NOMO-1 treated with dmso at 0.1 percent for 144 hours (cell line): Measurements from ENCODE around the gene UNC93A.

Source experiments
- DNase-seq: peaks from one replicate; lab custom pipeline; 2025; ENCODE audit not compliant: unreplicated experiment; lab: John Stamatoyannopoulos, UW

The UNC93A gene

GRCh38 chr6:167293088-167293589, 2.0 kb downstream of the UNC93A start:
- no peak for DNase-seq

- no peak for DNase-seq
Observed at GRCh38 chr6:167293590-167294091, 2.5 kb downstream of the UNC93A start.

GRCh38 chr6:167294241-167294640, 3.1 kb downstream of the UNC93A start:
- no peak for DNase-seq

GRCh38 chr6:167294651-167295494, 3.8 kb downstream of the UNC93A start:
- no peak for DNase-seq

GRCh38 chr6:167295495-167296292, 4.6 kb downstream of the UNC93A start:
- DNase-seq = no peak

GRCh38 chr6:167296293-167296690, 5.2 kb downstream of the UNC93A start:
- no peak for DNase-seq

GRCh38 chr6:167296902-167297301, 5.8 kb downstream of the UNC93A start:
- no peak for DNase-seq

GRCh38 chr6:167298127-167298526, 7.0 kb downstream of the UNC93A start:
- DNase-seq = peak; percentile 17

GRCh38 chr6:167299641-167300308, 8.7 kb downstream of the UNC93A start:
- no peak for DNase-seq

- DNase-seq = no peak
Observed at GRCh38 chr6:167300902-167301777, 10.0 kb downstream of the UNC93A start.

GRCh38 chr6:167302074-167302473, 11.0 kb downstream of the UNC93A start:
- DNase-seq = no peak

GRCh38 chr6:167302796-167303195, 11.7 kb downstream of the UNC93A start:
- DNase-seq = no peak

- DNase-seq = no peak
Observed at GRCh38 chr6:167303675-167304625, 12.8 kb downstream of the UNC93A start.

- no peak for DNase-seq
Observed at GRCh38 chr6:167304912-167305311, 13.8 kb downstream of the UNC93A start.

GRCh38 chr6:167305796-167306195, 14.7 kb downstream of the UNC93A start:
- no peak for DNase-seq

- no peak for DNase-seq
Observed at GRCh38 chr6:167306401-167306998, 15.4 kb downstream of the UNC93A start.

- no peak for DNase-seq
Observed at GRCh38 chr6:167307342-167307955, 16.3 kb downstream of the UNC93A start.

GRCh38 chr6:167308207-167308606, 17.1 kb downstream of the UNC93A start:
- DNase-seq = no peak
